Naive thymus-derived CD8-positive, alpha-beta T cell (primary cell): ENCODE results near the gene SLC16A6. TPM values are rescaled to one million over a fixed set of nuclear protein-coding genes. Genes with fewer than 3 reads are reported as not detected.
A peak's percentile ranks its signal among the peaks of the same experiment; 100 is the strongest.
"Not testable (repeated sequence)": the region's sequence is repeated elsewhere in the genome, so short reads cannot be mapped to it uniquely, and the experiment has no call there.

Experiments used
- ATAC-seq, 2 donors: fragments of 150-1000 bp; cut with Tn5 transposase in 1 of 2; sonication (Bioruptor Pico), chemical (Tn5 transposase) in 1 of 2; 1 replicate in 1 of 2; 2 replicates in 1 of 2; pipeline ENCODE4 v1.10.0; 2021; ENCODE audit warnings: mild to moderate bottlenecking in 2 of 2, moderate library complexity in 2 of 2
- POLR2A ChIA-PET: fragments of 350-600 bp; sonication (Branson Sonifier 250); formaldehyde crosslinking; loops from one replicate; lab custom pipeline; 2021; ENCODE audit warnings: antibody characterized with exemption; lab: Charles Lee
- DNase-seq, 10 donors: peaks; one replicate each; pipeline versions ENCODE4 v3.0.0 to v3.0.0-alpha.2; 2020 to 2022
- H3K27ac Mint-ChIP-seq, 10 donors: one replicate each; pipeline ENCODE4 v1.8.0; 2020 to 2022; ENCODE audit warnings: mild to moderate bottlenecking in 10 of 10, mixed read lengths in 10 of 10, moderate library complexity in 4 of 10, inconsistent platforms in 1 of 10
- H3K27me3 Mint-ChIP-seq, 5 donors: one replicate each; pipeline ENCODE4 v1.8.0; 2021 to 2022; ENCODE audit warnings: mixed read lengths in 5 of 5
- H3K36me3 Mint-ChIP-seq, 3 donors: one replicate each; pipeline ENCODE4 v1.8.0; 2020 to 2022; ENCODE audit warnings: mixed read lengths in 3 of 3, mild to moderate bottlenecking in 2 of 3, inconsistent platforms in 1 of 3
- H3K4me1 Mint-ChIP-seq, 4 donors: one replicate each; pipeline ENCODE4 v1.8.0; 2021 to 2022; ENCODE audit warnings: mixed read lengths in 4 of 4
- H3K4me3 Mint-ChIP-seq, 10 donors: one replicate each; pipeline ENCODE4 v1.8.0; 2020 to 2022; ENCODE audit warnings: mild to moderate bottlenecking in 10 of 10, mixed read lengths in 10 of 10, moderate library complexity in 6 of 10, inconsistent platforms in 1 of 10
- H3K9me3 Mint-ChIP-seq, 9 donors: one replicate each; pipeline ENCODE4 v1.8.0; 2020 to 2022; ENCODE audit warnings: mixed read lengths in 9 of 9, mild to moderate bottlenecking in 3 of 9, inconsistent platforms in 1 of 9, moderate library complexity in 1 of 9
- polyA plus RNA-seq, 3 donors: library from polyadenylated mRNA; unstranded; fragments of 300-500 nt; fragmentation: Illumina TruSeq; gene quantifications; one replicate each; pipeline ENCODE4 v1.2.3, GENCODE V29; 2021
- total RNA-seq, 8 experiments: library from RNA in 2 of 8; stranded (reverse) in 2 of 8; gene quantifications; one replicate each; pipeline ENCODE4 v1.2.3 and lab custom pipeline; 2021 to 2026

SLC16A6 gene
- total and polyA plus RNA-seq, 5 experiments from 2014 or later: 0.61 to 6.9 (median 2.6) TPM

GRCh38 chr17:68246271-68247028 lies 44.5 kb downstream of the SLC16A6 start:
- POLR2A ChIA-PET: interaction anchor here (0.6 to 4.8 kb wide), 17 partner anchors 8 to 211 kb away, joined by 3 to 95 read pairs (median 15); partner anchors contain the start of genes ARSG, SLC16A6 and WIPI1
- Mint-ChIP-seq H3K4me3 (peak overlapping the region; percentile 77 to 95 (median 92)), H3K27me3 (no peaks in the 10 kb centered on the region), H3K4me1 (peaks cover 10 to 39% (median 31%) of the 10 kb centered on the region in 4 donors), H3K36me3 (peaks cover 0 to 8% (median 2%) of the 10 kb centered on the region in 3 donors), H3K9me3 (no peaks in the 10 kb centered on the region), H3K27ac (peak overlapping the region; percentile 84 to 99 (median 98))
- DNase-seq: no peak
- no peak for ATAC-seq

- ATAC-seq: no peak
- DNase-seq: no peak
- POLR2A ChIA-PET: interaction anchor here (0.6 to 4.0 kb wide), 2 partner anchors 8 to 632 kb away, joined by 4 to 53 read pairs; partner anchors contain the start of gene AMZ2
- H3K27me3 Mint-ChIP-seq: no peaks in the 10 kb centered on the region
- no peaks in the 10 kb centered on the region for H3K36me3 Mint-ChIP-seq
- no peaks in the 10 kb centered on the region for H3K9me3 Mint-ChIP-seq
- H3K4me1 Mint-ChIP-seq: peaks cover 19 to 59% (median 37%) of the 10 kb centered on the region in 4 donors
- peak overlapping the region in 6 of 10 donors; percentile 0 to 84 (median 20) for H3K4me3 Mint-ChIP-seq
- H3K27ac Mint-ChIP-seq: peak overlapping the region in 9 of 10 donors; percentile 88 to 99 (median 98)
These were observed 51.1 kb downstream of the SLC16A6 start for GRCh38 chr17:68239632-68240366.

GRCh38 chr17:68238871-68239253 lies 52.1 kb downstream of the SLC16A6 start:
- ATAC-seq (peak in 1 of 2 donors; percentile 25), DNase-seq (no peak)
- Mint-ChIP-seq H3K27ac (peak overlapping the region; percentile 88 to 99 (median 98)), H3K4me3 (peak overlapping the region; percentile 16 to 89 (median 83)), H3K9me3 (no peaks in the 10 kb centered on the region), H3K27me3 (no peaks in the 10 kb centered on the region), H3K4me1 (peaks cover 19 to 64% (median 37%) of the 10 kb centered on the region in 4 donors), H3K36me3 (no peaks in the 10 kb centered on the region)
- POLR2A ChIA-PET: interaction anchor here (0.6 to 5.8 kb wide), 6 partner anchors 9 to 199 kb away, joined by 3 to 53 read pairs (median 8); partner anchors contain the start of genes AMZ2, ARSG and SLC16A6

- Mint-ChIP-seq H3K4me1 (peaks cover 19 to 64% (median 37%) of the 10 kb centered on the region in 4 donors), H3K4me3 (peak overlapping the region; percentile 82 to 89 (median 84)), H3K9me3 (no peaks in the 10 kb centered on the region), H3K27ac (peak overlapping the region; percentile 94 to 99 (median 98)), H3K27me3 (no peaks in the 10 kb centered on the region), H3K36me3 (no peaks in the 10 kb centered on the region)
- DNase-seq (peak in 6 of 10 donors; percentile 10 to 45 (median 29)), ATAC-seq (peak; percentile 18 to 51)
- POLR2A ChIA-PET: interaction anchor here (0.6 to 5.8 kb wide), 10 partner anchors 9 to 221 kb away, joined by 3 to 53 read pairs (median 4); partner anchors contain the start of genes AMZ2, ARSG and SLC16A6
These were observed 52.6 kb downstream of the SLC16A6 start for GRCh38 chr17:68238164-68238870.

GRCh38 chr17:68237369-68238163 lies 53.4 kb downstream of the SLC16A6 start:
- peak; percentile 77 to 93 for ATAC-seq
- not testable (repeated sequence) for H3K9me3 Mint-ChIP-seq, H3K36me3 Mint-ChIP-seq, H3K27me3 Mint-ChIP-seq
- peaks cover 19 to 69% (median 40%) of the 10 kb centered on the region in 4 donors for H3K4me1 Mint-ChIP-seq
- H3K27ac Mint-ChIP-seq: peak overlapping the region; percentile 94 to 99 (median 98)
- H3K4me3 Mint-ChIP-seq: peak overlapping the region; percentile 82 to 89 (median 84)
- DNase-seq: peak; percentile 19 to 78 (median 56)
- POLR2A ChIA-PET: interaction anchor here (0.6 to 5.8 kb wide), 10 partner anchors 8 to 222 kb away, joined by 3 to 53 read pairs (median 4); partner anchors contain the start of genes AMZ2, ARSG and SLC16A6

GRCh38 chr17:68235336-68235791 lies 55.6 kb downstream of the SLC16A6 start:
- not testable (repeated sequence) for ATAC-seq, H3K36me3 Mint-ChIP-seq, DNase-seq, H3K27me3 Mint-ChIP-seq, H3K9me3 Mint-ChIP-seq
- POLR2A ChIA-PET: interaction anchor here (5.8 kb wide), 1 partner anchor 29 kb away, joined by 45 read pairs; no protein-coding TSS in a partner anchor
- peak overlapping the region in 2 of 10 donors; percentile 40 to 52 for H3K4me3 Mint-ChIP-seq
- H3K27ac Mint-ChIP-seq: peak overlapping the region in 9 of 10 donors; percentile 43 to 94 (median 81)
- H3K4me1 Mint-ChIP-seq: peaks cover 19 to 59% (median 38%) of the 10 kb centered on the region in 4 donors

GRCh38 chr17:68234726-68235335 lies 56.1 kb downstream of the SLC16A6 start:
- H3K36me3 Mint-ChIP-seq, H3K9me3 Mint-ChIP-seq, ATAC-seq, H3K27me3 Mint-ChIP-seq: not testable (repeated sequence)
- Mint-ChIP-seq H3K4me3 (peak overlapping the region in 2 of 10 donors; percentile 40 to 52), H3K27ac (peak overlapping the region in 9 of 10 donors; percentile 35 to 94 (median 81)), H3K4me1 (peaks cover 15 to 54% (median 34%) of the 10 kb centered on the region in 4 donors)
- POLR2A ChIA-PET: interaction anchor here (5.8 kb wide), 1 partner anchor 29 kb away, joined by 45 read pairs; no protein-coding TSS in a partner anchor
- DNase-seq: peak in 2 of 10 donors; percentile 36 to 41

GRCh38 chr17:68232741-68233140 lies 58.2 kb downstream of the SLC16A6 start:
- H3K27ac Mint-ChIP-seq: peak overlapping the region in 3 of 10 donors; percentile 56 to 72 (median 72)
- H3K4me1 Mint-ChIP-seq: peaks cover 8 to 44% (median 16%) of the 10 kb centered on the region in 4 donors
- not testable (repeated sequence) for H3K9me3 Mint-ChIP-seq, H3K27me3 Mint-ChIP-seq, ATAC-seq, H3K4me3 Mint-ChIP-seq, DNase-seq, H3K36me3 Mint-ChIP-seq
- POLR2A ChIA-PET: interaction anchor here (0.7 kb wide), 1 partner anchor 20 kb away, joined by 4 read pairs; no protein-coding TSS in a partner anchor

GRCh38 chr17:68231541-68231940 lies 59.4 kb downstream of the SLC16A6 start:
- Mint-ChIP-seq H3K27ac (peak overlapping the region in 1 of 10 donors; percentile 37), H3K4me3 (no peak overlapping the region), H3K27me3 (no peaks in the 10 kb centered on the region), H3K36me3 (peaks cover 0 to 4% (median 3%) of the 10 kb centered on the region in 3 donors), H3K9me3 (no peaks in the 10 kb centered on the region), H3K4me1 (peaks cover 0 to 34% (median 10%) of the 10 kb centered on the region in 4 donors)
- DNase-seq: no peak
- POLR2A ChIA-PET: no interaction called here
- no peak for ATAC-seq

- ATAC-seq, H3K36me3 Mint-ChIP-seq, H3K4me3 Mint-ChIP-seq, H3K27me3 Mint-ChIP-seq, H3K27ac Mint-ChIP-seq, H3K9me3 Mint-ChIP-seq, POLR2A ChIA-PET, DNase-seq: not testable (repeated sequence)
- peaks cover 0 to 37% (median 10%) of the 10 kb centered on the region in 4 donors for H3K4me1 Mint-ChIP-seq
These were observed 59.8 kb downstream of the SLC16A6 start for GRCh38 chr17:68231131-68231530.
